Uterus (tissue), 4 donors: ENCODE measurements around the gene S100A5. TPM values are rescaled to one million over a fixed set of nuclear protein-coding genes. Genes with fewer than 3 reads are reported as not detected.

Experiments
- DNase-seq, 2 donors: peaks; one replicate each; pipeline ENCODE4 v3.0.0-alpha.2; 2019 to 2020
- H3K27ac ChIP-seq, 2 donors: fragments of 200-600 bp; sonication (generic); 1 replicate in 1 of 2; 2 replicates in 1 of 2; pipeline ENCODE4 v1.5.1; 2016 to 2018
- H3K27me3 ChIP-seq, 2 donors: fragments of 200-600 bp; sonication (generic); one replicate each; pipeline ENCODE4 v1.5.1; 2018 to 2019; ENCODE audit warnings: control low read depth in 1 of 2
- H3K36me3 ChIP-seq, 2 donors: fragments of 200-600 bp; sonication (generic); one replicate each; pipeline ENCODE4 v1.5.1; 2019; ENCODE audit warnings: control low read depth in 1 of 2
- H3K4me1 ChIP-seq, 2 donors: fragments of 200-600 bp; sonication (generic); one replicate each; pipeline ENCODE4 v1.5.1; 2018 to 2019; ENCODE audit warnings: control low read depth in 1 of 2
- H3K4me3 ChIP-seq, 2 donors: fragments of 200-600 bp; sonication (generic); 1 replicate in 1 of 2; 2 replicates in 1 of 2; pipeline ENCODE4 v1.5.1; 2018 to 2019; ENCODE audit warnings: mild to moderate bottlenecking in 1 of 2
- H3K9me3 ChIP-seq, 2 donors: fragments of 200-600 bp; sonication (generic); one replicate each; pipeline ENCODE4 v1.5.1; 2019; ENCODE audit warnings: control low read depth in 1 of 2
- POLR2A ChIP-seq, 2 donors: fragments of 450-650 bp; IDR thresholded peaks; one replicate each; pipeline ENCODE4 v1.6.1; 2016; ENCODE audit warnings: antibody characterized with exemption in 2 of 2, mild to moderate bottlenecking in 1 of 2, moderate library complexity in 1 of 2
- intact Hi-C: fragments of 100-400 bp; cut with DNase I; formaldehyde crosslinking; loops from one replicate; pipeline ENCODE4 v1.15.1; 2023; ENCODE audit warnings: low total_unique reads
- total RNA-seq, 4 donors: library from RNA; depleted of rRNA in 3 of 4; stranded (reverse); fragments of >200 nt in 3 of 4; gene quantifications; one replicate each; pipeline versions ENCODE4 v1.1.0 to v1.2.4, GENCODE V29; 2014 to 2023
- TF ChIP-seq, protein P1 (sequence below), 4 experiments: fragments of 200-600 bp in 2 of 4; fragments of 450-650 bp in 2 of 4; sonication (generic) in 2 of 4; IDR thresholded peaks; one replicate each; pipeline ENCODE4 v1.5.1; 2016 to 2019; ENCODE audit warnings: antibody characterized with exemption in 4 of 4, mild to moderate bottlenecking in 2 of 4, moderate library complexity in 1 of 4
- donor health status: DM: yes; HTN: yes; CAD: no.

The S100A5 gene
- total RNA-seq, 4 donors from 2014 or later = not detected

DNA sequence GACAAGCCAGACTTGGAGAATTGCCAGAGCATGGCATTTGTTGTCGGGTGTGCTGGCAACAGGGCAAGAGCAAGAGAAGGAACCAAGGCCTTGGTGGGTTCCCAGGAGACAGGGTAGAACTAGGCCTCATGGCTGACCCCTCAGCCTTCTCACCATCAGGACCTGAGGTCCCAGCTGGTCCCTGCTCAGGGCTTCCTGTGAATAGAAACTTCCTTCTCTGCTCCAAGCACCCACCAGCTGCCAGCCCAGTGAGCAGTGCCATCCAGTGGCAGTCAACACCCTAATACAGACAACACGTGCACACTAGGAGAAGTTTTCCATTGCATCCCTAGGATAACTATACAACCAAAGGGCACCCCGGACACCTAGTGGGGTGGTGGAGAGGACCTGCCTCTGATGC is 27.7 kb downstream of the S100A5 start:
- intact Hi-C loops = no loop called here
- TF ChIP-seq, protein P1, sequence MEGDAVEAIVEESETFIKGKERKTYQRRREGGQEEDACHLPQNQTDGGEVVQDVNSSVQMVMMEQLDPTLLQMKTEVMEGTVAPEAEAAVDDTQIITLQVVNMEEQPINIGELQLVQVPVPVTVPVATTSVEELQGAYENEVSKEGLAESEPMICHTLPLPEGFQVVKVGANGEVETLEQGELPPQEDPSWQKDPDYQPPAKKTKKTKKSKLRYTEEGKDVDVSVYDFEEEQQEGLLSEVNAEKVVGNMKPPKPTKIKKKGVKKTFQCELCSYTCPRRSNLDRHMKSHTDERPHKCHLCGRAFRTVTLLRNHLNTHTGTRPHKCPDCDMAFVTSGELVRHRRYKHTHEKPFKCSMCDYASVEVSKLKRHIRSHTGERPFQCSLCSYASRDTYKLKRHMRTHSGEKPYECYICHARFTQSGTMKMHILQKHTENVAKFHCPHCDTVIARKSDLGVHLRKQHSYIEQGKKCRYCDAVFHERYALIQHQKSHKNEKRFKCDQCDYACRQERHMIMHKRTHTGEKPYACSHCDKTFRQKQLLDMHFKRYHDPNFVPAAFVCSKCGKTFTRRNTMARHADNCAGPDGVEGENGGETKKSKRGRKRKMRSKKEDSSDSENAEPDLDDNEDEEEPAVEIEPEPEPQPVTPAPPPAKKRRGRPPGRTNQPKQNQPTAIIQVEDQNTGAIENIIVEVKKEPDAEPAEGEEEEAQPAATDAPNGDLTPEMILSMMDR (IDR thresholded peaks at IDR 0.05) = no peak
- no peak for TF ChIP-seq POLR2A (IDR thresholded peaks at IDR 0.05)
- Histone ChIP-seq H3K4me1 (peaks cover 2 to 11% of the 10 kb centered on the region in 2 donors), H3K36me3 (no peaks in the 10 kb centered on the region), H3K27me3 (no peaks in the 10 kb centered on the region), H3K9me3 (no peaks in the 10 kb centered on the region), H3K4me3 (no peak overlapping the region), H3K27ac (no peak overlapping the region)
- no peak for DNase-seq

DNA sequence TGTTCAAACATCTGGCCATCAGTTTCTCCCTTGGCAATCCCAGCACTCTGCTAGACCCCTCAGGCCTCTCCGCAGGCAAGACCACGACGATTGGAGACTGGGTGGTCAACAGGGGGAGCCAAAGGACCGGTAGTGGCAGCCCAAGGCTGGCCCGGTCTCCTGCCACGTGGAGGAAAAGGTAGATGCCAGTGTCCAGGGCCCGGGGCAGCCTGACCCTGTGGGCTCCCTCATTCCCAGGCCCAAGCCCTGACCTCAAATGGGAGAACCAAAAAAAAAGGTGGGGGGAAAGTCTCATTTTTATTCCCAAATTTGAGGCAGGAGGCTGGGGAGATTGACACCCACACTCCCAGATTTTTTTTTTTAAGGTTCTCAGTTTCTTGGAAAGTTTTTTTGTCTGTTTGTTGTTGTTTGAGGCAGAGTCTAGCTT is 29.7 kb downstream of the S100A5 start:
- H3K27me3 ChIP-seq = no peaks in the 10 kb centered on the region
- H3K27ac ChIP-seq = peak overlapping the region; percentile 37 to 45
- intact Hi-C loops = loop anchor here (1.0 kb wide), 1 partner anchor 57 kb away; no protein-coding TSS in a partner anchor
- peak; percentile 87 for DNase-seq
- no peaks in the 10 kb centered on the region for H3K36me3 ChIP-seq
- no peak overlapping the region for H3K4me3 ChIP-seq
- H3K4me1 ChIP-seq = peaks cover 8 to 22% of the 10 kb centered on the region in 2 donors
- TF ChIP-seq, protein P1 (IDR thresholded peaks at IDR 0.05) = peak; percentile 92 to 95 (median 94)
- peak in 1 of 2 donors; percentile 13 for TF ChIP-seq POLR2A (IDR thresholded peaks at IDR 0.05)
- H3K9me3 ChIP-seq = no peaks in the 10 kb centered on the region

DNA sequence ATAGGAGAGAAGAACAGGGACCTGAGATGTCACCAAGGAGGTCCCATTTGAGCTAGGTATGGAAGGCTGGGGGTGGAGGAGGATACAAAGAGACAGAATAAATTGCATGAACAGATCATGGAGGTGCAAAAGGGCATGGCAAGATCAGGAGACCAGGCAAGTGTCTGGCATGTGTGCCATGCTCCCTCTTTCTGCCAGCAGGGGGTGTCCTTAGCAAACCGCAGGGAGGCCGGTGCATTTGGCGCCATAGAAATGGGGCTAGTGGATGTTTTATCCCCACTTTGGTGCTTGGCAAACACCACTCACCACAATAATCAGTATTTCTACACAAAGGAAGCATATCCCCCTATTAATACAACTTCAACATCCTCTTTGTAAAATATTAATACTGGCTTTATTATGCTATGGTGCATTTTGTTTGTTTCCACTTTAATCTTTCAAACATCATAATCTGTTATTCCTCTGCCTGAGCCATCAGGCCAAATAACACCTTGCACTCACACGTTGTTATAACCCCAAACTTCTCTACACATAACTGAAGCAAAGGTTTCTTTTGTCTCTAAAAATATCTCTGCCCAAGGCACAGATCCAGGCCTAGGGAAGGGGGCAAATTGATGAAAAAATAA is 30.9 kb downstream of the S100A5 start:
- Histone ChIP-seq H3K27ac (peak overlapping the region; percentile 84 to 92), H3K9me3 (no peaks in the 10 kb centered on the region), H3K4me1 (peaks cover 8 to 23% of the 10 kb centered on the region in 2 donors), H3K4me3 (no peak overlapping the region), H3K27me3 (no peaks in the 10 kb centered on the region), H3K36me3 (no peaks in the 10 kb centered on the region)
- TF ChIP-seq, protein P1 (IDR thresholded peaks at IDR 0.05) = peak in 2 of 4 experiments; percentile 20 to 22
- TF ChIP-seq POLR2A (IDR thresholded peaks at IDR 0.05) = no peak
- no peak for DNase-seq
- intact Hi-C loops = loop anchor here (1.0 kb wide), 1 partner anchor 58 kb away; no protein-coding TSS in a partner anchor

DNA sequence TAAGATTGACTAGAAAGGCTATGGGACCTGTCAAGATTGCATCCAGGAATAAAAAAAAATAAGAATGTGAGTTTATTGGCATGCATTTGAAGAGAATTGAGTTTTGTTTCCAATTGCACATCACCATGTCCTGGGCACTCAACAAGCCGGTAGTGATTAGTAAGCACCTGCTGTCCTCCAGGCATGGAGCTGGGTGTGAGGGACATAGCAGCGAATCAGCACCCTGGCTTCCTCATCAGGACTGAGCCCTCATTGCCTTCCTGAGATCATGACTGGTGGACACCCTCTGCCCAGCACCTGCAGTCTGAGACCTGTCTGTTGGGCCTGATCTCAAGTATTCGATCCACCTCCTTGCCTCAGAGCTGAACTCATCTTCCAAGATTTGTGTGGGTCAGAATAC is 31.7 kb downstream of the S100A5 start:
- intact Hi-C loops = no loop called here
- H3K9me3 ChIP-seq = no peaks in the 10 kb centered on the region
- peak overlapping the region; percentile 84 to 92 for H3K27ac ChIP-seq
- no peak overlapping the region for H3K4me3 ChIP-seq
- DNase-seq = no peak
- H3K4me1 ChIP-seq = peaks cover 8 to 23% of the 10 kb centered on the region in 2 donors
- H3K36me3 ChIP-seq = no peaks in the 10 kb centered on the region
- H3K27me3 ChIP-seq = no peaks in the 10 kb centered on the region
- TF ChIP-seq, protein P1 (IDR thresholded peaks at IDR 0.05) = no peak
- no peak for TF ChIP-seq POLR2A (IDR thresholded peaks at IDR 0.05)

DNA sequence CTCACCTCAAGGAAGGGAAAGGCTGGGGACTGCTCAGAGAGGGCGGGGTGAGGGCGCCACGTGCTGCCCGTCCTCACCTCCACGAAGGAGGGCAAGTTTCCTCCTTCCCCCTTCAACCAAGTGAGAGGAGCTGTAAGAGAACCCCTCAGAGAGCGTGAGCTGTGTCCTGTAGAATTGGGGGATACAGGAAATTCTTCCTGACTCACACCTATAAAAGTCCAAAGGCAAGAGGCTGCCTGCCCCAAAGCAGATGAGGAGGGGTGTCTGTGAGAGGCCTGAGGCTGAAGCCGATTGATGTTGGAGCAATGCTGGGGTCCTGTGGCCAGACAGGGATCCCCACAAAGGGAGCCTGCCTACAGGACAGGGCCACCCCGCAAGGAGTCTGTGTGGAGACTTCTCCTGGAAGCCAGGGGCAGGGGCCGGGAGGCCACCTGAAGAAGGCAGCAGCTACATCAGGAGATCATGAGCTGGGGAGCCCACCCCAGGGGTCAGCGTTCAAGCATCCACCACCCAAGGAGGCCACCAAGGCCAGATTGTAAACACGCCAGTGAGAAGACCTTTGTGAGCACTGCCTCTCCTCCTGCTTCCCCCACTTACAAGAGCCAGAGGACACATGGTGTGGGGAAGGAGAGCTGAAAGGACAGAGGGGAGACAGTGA is 32.7 kb downstream of the S100A5 start:
- DNase-seq = no peak
- TF ChIP-seq, protein P1 (IDR thresholded peaks at IDR 0.05) = no peak
- no peak for TF ChIP-seq POLR2A (IDR thresholded peaks at IDR 0.05)
- intact Hi-C loops = no loop called here
- Histone ChIP-seq H3K4me3 (no peak overlapping the region), H3K27ac (peak overlapping the region; percentile 84 to 92), H3K9me3 (no peaks in the 10 kb centered on the region), H3K36me3 (no peaks in the 10 kb centered on the region), H3K4me1 (peaks cover 8 to 23% of the 10 kb centered on the region in 2 donors), H3K27me3 (no peaks in the 10 kb centered on the region)
